Nephron (organoid): Measurements from ENCODE around the gene TMEM63C.

Source experiments
- H3K27ac Mint-ChIP-seq, 3 experiments: 2 replicates each; pipeline ENCODE4 v1.8.0; 2020; ENCODE audit warnings: mixed read lengths in 3 of 3, mild to moderate bottlenecking in 2 of 3, moderate library complexity in 1 of 3
- H3K27me3 Mint-ChIP-seq: 2 replicates; pipeline ENCODE4 v1.8.0; 2021; ENCODE audit warnings: low read depth, mild to moderate bottlenecking, moderate library complexity, mixed read lengths
- H3K36me3 Mint-ChIP-seq: 2 replicates; pipeline ENCODE4 v1.8.0; 2020; ENCODE audit warnings: low read depth, mixed read lengths
- H3K4me1 Mint-ChIP-seq: 2 replicates; pipeline ENCODE4 v1.8.0; 2020; ENCODE audit warnings: mixed read lengths
- H3K4me3 Mint-ChIP-seq, 3 experiments: 2 replicates each; pipeline ENCODE4 v1.8.0; 2020; ENCODE audit warnings: mild to moderate bottlenecking in 3 of 3, mixed read lengths in 3 of 3, moderate library complexity in 2 of 3
- H3K9me3 Mint-ChIP-seq: 2 replicates; pipeline ENCODE4 v1.8.0; 2020; ENCODE audit warnings: mixed read lengths
- TF ChIP-seq, protein P1 (sequence below), 3 experiments: fragments of 200-600 bp; sonication (generic); IDR thresholded peaks; one replicate each; pipeline ENCODE4 v1.5.0; 2021; ENCODE audit warnings: antibody characterized with exemption in 3 of 3; ENCODE audit not compliant: unreplicated experiment in 3 of 3

TMEM63C gene

GRCh38 chr14:77284066-77284465 is 102.5 kb downstream of the TMEM63C start:
- Mint-ChIP-seq H3K36me3 (peaks cover 54% of the 10 kb centered on the region), H3K4me3 (no peak overlapping the region), H3K4me1 (peaks cover 6% of the 10 kb centered on the region), H3K27ac (no peak overlapping the region), H3K27me3 (no peaks in the 10 kb centered on the region), H3K9me3 (no peaks in the 10 kb centered on the region)
- TF ChIP-seq, protein P1, sequence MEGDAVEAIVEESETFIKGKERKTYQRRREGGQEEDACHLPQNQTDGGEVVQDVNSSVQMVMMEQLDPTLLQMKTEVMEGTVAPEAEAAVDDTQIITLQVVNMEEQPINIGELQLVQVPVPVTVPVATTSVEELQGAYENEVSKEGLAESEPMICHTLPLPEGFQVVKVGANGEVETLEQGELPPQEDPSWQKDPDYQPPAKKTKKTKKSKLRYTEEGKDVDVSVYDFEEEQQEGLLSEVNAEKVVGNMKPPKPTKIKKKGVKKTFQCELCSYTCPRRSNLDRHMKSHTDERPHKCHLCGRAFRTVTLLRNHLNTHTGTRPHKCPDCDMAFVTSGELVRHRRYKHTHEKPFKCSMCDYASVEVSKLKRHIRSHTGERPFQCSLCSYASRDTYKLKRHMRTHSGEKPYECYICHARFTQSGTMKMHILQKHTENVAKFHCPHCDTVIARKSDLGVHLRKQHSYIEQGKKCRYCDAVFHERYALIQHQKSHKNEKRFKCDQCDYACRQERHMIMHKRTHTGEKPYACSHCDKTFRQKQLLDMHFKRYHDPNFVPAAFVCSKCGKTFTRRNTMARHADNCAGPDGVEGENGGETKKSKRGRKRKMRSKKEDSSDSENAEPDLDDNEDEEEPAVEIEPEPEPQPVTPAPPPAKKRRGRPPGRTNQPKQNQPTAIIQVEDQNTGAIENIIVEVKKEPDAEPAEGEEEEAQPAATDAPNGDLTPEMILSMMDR (IDR thresholded peaks at IDR 0.05; ENCODE audit: unreplicated experiment in 3 of 3): no peak

GRCh38 chr14:77284466-77284865 is 102.9 kb downstream of the TMEM63C start:
- H3K4me3 Mint-ChIP-seq: no peak overlapping the region
- no peak overlapping the region for H3K27ac Mint-ChIP-seq
- peaks cover 50% of the 10 kb centered on the region for H3K36me3 Mint-ChIP-seq
- TF ChIP-seq, protein P1 (IDR thresholded peaks at IDR 0.05; ENCODE audit: unreplicated experiment in 3 of 3): no peak
- no peaks in the 10 kb centered on the region for H3K27me3 Mint-ChIP-seq
- H3K4me1 Mint-ChIP-seq: peaks cover 6% of the 10 kb centered on the region
- H3K9me3 Mint-ChIP-seq: no peaks in the 10 kb centered on the region

DNA sequence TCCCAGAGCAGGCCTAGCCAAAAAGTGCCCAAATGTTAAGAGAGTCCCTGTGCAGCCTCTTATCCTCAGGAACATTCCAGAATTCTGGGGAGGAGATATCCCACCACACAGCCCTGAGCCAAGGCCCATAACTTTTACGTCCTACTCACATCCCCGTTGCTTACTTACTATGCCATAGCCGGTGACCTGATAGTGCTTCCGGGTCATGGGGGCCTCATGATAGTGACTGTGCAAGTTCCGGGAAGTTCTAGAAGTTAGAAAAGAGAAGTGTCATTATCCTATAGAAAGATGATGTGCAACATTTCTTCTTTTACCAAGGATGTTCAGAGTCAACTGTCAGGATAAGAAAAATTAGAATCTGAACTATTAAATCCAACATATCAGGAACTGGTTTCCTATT is 105.0 kb downstream of the TMEM63C start:
- Mint-ChIP-seq H3K4me1 (peaks cover 6% of the 10 kb centered on the region), H3K9me3 (no peaks in the 10 kb centered on the region), H3K4me3 (no peak overlapping the region), H3K36me3 (peaks cover 50% of the 10 kb centered on the region), H3K27ac (no peak overlapping the region), H3K27me3 (no peaks in the 10 kb centered on the region)
- TF ChIP-seq, protein P1 (IDR thresholded peaks at IDR 0.05; ENCODE audit: unreplicated experiment in 3 of 3): no peak

- Mint-ChIP-seq H3K4me3 (no peak overlapping the region), H3K4me1 (peaks cover 2% of the 10 kb centered on the region), H3K27ac (no peak overlapping the region), H3K36me3 (peaks cover 43% of the 10 kb centered on the region), H3K27me3 (no peaks in the 10 kb centered on the region), H3K9me3 (no peaks in the 10 kb centered on the region)
- TF ChIP-seq, protein P1 (IDR thresholded peaks at IDR 0.05; ENCODE audit: unreplicated experiment in 3 of 3): no peak
These were observed 109.1 kb downstream of the TMEM63C start for GRCh38 chr14:77290705-77291104.

DNA sequence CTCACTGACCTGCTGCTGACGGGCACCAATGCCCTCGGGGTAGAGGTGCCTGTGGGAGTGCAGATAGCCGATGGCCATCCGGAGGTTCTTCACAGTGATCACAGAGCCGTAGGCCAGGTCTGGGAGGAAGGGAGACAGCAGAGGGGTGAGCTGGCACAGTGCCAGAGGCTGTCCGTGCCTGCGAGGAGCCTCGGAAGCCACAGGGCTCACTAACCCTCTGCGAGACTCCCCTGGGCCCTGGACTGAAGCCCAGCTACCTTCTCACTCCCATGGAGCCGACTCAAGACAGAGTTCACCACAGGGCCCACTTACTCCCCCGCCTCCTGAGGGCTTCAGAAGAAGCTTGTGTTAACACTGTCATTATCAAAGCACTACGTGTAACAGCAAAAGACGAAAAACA is 114.6 kb downstream of the TMEM63C start:
- TF ChIP-seq, protein P1 (IDR thresholded peaks at IDR 0.05; ENCODE audit: unreplicated experiment in 3 of 3): no peak
- H3K27ac Mint-ChIP-seq: peak overlapping the region in 1 of 3 experiments; percentile 42
- peaks cover 30% of the 10 kb centered on the region for H3K4me1 Mint-ChIP-seq
- peaks cover 50% of the 10 kb centered on the region for H3K36me3 Mint-ChIP-seq
- H3K27me3 Mint-ChIP-seq: no peaks in the 10 kb centered on the region
- no peak overlapping the region for H3K4me3 Mint-ChIP-seq
- H3K9me3 Mint-ChIP-seq: no peaks in the 10 kb centered on the region

GRCh38 chr14:77296906-77297305 is 115.3 kb downstream of the TMEM63C start:
- no peak overlapping the region for H3K4me3 Mint-ChIP-seq
- no peaks in the 10 kb centered on the region for H3K27me3 Mint-ChIP-seq
- H3K9me3 Mint-ChIP-seq: no peaks in the 10 kb centered on the region
- TF ChIP-seq, protein P1 (IDR thresholded peaks at IDR 0.05; ENCODE audit: unreplicated experiment in 3 of 3): no peak
- peaks cover 50% of the 10 kb centered on the region for H3K36me3 Mint-ChIP-seq
- peaks cover 33% of the 10 kb centered on the region for H3K4me1 Mint-ChIP-seq
- peak overlapping the region in 1 of 3 experiments; percentile 16 for H3K27ac Mint-ChIP-seq
